Lower leg skin (tissue), 3 donors: ENCODE data around the gene SH2D4B.

Source experiments
- POLR2A ChIP-seq, 2 donors: fragments of 450-650 bp; IDR thresholded peaks; one replicate each; pipeline ENCODE4 v1.6.1; 2016 to 2017; ENCODE audit warnings: antibody characterized with exemption in 2 of 2, mild to moderate bottlenecking in 1 of 2, moderate library complexity in 1 of 2
- TF ChIP-seq, protein P1 (sequence below), 3 donors: fragments of 450-650 bp; IDR thresholded peaks; one replicate each; pipeline ENCODE4 v1.5.1; 2016; ENCODE audit warnings: antibody characterized with exemption in 3 of 3, mild to moderate bottlenecking in 3 of 3, moderate library complexity in 2 of 3

DNA sequence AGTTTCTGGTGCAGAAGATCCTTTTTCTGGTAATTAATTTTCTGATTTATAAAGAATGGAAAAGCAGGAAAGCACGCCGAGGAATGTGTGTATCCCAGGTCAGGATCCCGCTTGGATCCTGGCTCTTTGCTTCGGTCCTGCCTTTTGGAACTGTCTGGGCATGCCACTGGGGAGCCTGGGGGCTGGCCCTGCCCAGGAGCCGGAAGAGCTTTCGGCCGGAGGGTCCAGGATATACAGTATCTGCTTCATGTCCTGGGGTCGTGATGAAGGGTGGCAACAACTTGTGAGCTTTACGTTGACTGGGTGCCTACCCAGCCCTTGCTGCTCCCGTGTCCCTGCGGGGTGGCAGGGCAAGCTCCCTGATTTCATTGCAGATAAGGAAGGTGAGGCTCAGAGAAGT, 2.4 kb downstream of the SH2D4B start:
- TF ChIP-seq, protein P1, sequence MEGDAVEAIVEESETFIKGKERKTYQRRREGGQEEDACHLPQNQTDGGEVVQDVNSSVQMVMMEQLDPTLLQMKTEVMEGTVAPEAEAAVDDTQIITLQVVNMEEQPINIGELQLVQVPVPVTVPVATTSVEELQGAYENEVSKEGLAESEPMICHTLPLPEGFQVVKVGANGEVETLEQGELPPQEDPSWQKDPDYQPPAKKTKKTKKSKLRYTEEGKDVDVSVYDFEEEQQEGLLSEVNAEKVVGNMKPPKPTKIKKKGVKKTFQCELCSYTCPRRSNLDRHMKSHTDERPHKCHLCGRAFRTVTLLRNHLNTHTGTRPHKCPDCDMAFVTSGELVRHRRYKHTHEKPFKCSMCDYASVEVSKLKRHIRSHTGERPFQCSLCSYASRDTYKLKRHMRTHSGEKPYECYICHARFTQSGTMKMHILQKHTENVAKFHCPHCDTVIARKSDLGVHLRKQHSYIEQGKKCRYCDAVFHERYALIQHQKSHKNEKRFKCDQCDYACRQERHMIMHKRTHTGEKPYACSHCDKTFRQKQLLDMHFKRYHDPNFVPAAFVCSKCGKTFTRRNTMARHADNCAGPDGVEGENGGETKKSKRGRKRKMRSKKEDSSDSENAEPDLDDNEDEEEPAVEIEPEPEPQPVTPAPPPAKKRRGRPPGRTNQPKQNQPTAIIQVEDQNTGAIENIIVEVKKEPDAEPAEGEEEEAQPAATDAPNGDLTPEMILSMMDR (IDR thresholded peaks at IDR 0.05), result no peak
- TF ChIP-seq POLR2A (IDR thresholded peaks at IDR 0.05), result no peak
